GM06990 (cell line): ENCODE data around the gene DNAJB1.

Source experiments
- DNase-seq: peaks from one replicate; pipeline ENCODE4 v3.0.0-alpha.2; 2011; ENCODE audit not compliant: insufficient read length; ENCODE audit errors: extremely low read depth
- H3K27me3 ChIP-seq: replicated peaks from 2 replicates; pipeline ENCODE4 v1.6.0; 2011; ENCODE audit warnings: low read length; ENCODE audit not compliant: control insufficient read depth, insufficient read depth
- H3K36me3 ChIP-seq: 2 replicates; pipeline ENCODE4 v1.5.1; 2011; ENCODE audit warnings: low read length; ENCODE audit not compliant: control insufficient read depth, insufficient read depth
- H3K4me3 ChIP-seq: replicated peaks from 2 replicates; pipeline ENCODE4 v1.5.1; 2011; ENCODE audit warnings: low read depth, mild to moderate bottlenecking, control low read depth, low read length
- TF ChIP-seq, protein P1 (sequence below): IDR thresholded peaks from 2 replicates; pipeline ENCODE4 v1.5.1; 2011; ENCODE audit warnings: low read length, control low read depth, mild to moderate bottlenecking, inconsistent platforms; ENCODE audit not compliant: insufficient read depth, poor library complexity, severe bottlenecking

DNAJB1 gene

DNA sequence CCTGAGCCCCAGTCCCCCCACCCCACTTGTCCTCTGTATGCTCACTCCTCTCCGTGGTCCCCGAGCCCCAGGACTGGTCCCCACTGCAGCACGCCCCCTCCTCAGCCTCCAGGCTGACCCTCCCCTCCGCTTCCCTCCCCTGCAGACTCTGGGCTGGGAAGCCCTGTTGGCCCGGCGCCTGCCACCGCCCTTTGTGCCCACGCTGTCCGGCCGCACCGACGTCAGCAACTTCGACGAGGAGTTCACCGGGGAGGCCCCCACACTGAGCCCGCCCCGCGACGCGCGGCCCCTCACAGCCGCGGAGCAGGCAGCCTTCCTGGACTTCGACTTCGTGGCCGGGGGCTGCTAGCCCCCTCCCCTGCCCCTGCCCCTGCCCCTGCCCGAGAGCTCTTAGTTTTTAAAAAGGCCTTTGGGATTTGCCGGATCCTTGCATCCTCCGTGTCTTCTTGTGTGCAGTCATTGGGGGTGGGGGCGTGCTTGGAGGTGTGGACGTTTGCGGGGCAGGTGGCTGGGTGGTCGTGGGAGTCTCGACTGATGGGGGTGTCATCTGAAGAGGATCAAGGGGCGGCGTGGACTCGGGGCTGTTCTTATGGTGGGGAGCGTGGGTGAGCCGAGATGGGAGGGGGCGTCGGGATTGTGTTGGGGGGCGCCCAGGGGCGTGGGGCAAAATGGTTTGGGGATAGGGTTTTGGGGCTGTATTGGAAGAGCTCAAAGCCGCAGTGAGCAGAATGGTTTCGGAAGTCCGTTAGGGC, 46.6 kb downstream of the DNAJB1 start:
- no peak for DNase-seq
- peaks cover 18% of the 10 kb centered on the region for H3K36me3 ChIP-seq
- peaks cover 1% of the 10 kb centered on the region; the same call in 1 of the 2 replicates for H3K27me3 ChIP-seq
- H3K4me3 ChIP-seq: no peak overlapping the region
- TF ChIP-seq, protein P1, sequence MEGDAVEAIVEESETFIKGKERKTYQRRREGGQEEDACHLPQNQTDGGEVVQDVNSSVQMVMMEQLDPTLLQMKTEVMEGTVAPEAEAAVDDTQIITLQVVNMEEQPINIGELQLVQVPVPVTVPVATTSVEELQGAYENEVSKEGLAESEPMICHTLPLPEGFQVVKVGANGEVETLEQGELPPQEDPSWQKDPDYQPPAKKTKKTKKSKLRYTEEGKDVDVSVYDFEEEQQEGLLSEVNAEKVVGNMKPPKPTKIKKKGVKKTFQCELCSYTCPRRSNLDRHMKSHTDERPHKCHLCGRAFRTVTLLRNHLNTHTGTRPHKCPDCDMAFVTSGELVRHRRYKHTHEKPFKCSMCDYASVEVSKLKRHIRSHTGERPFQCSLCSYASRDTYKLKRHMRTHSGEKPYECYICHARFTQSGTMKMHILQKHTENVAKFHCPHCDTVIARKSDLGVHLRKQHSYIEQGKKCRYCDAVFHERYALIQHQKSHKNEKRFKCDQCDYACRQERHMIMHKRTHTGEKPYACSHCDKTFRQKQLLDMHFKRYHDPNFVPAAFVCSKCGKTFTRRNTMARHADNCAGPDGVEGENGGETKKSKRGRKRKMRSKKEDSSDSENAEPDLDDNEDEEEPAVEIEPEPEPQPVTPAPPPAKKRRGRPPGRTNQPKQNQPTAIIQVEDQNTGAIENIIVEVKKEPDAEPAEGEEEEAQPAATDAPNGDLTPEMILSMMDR: no peak

DNA sequence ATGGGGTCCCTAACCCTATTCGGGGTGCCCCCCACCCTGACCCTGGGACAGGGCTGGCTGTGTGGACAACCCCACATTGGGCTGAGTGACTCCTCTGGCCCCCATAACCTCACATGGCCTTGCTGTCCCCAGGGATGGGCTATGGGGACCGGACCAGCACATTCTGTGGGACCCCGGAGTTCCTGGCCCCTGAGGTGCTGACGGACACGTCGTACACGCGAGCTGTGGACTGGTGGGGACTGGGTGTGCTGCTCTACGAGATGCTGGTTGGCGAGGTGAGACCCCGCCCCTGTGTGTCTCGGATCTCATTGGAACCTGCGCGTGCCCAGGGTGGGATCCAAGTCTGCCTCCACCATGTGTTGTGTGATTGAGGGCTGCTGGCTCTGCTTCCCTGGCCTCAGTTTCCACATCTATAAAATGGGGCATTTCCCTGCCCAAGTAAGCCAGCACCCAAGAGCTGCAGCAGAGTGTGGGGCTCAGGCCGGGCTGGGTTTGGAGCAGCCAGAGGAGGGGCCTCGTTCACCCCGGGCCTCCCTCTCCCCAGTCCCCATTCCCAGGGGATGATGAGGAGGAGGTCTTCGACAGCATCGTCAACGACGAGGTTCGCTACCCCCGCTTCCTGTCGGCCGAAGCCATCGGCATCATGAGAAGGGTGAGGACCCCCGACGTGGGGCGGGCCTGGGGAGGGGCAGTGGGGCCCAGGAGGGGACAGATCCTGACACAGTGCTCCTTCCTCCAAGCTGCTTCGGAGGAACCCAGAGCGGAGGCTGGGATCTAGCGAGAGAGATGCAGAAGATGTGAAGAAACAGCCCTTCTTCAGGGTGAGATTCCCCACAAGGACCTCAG, 47.9 kb downstream of the DNAJB1 start:
- peaks cover 1% of the 10 kb centered on the region; the same call in 1 of the 2 replicates for H3K27me3 ChIP-seq
- H3K36me3 ChIP-seq: peaks cover 18% of the 10 kb centered on the region
- DNase-seq: no peak
- TF ChIP-seq, protein P1: no peak
- no peak overlapping the region for H3K4me3 ChIP-seq

DNA sequence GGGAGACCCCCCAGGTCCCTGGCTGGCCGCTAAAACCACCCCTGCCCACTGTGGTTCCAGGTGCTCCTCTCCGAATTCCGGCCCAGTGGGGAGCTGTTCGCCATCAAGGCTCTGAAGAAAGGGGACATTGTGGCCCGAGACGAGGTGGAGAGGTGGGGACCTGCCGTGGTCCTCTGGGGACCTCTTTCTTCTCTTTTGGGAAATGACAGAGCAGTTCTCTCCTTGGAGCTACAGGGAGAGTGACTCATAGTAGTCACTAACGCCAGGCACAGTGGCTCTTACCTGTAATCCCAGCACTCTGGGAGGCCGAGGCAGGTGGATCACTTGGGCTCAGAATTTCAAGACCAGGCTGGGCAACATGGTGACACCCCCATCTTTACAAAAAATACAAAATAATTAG, 50.4 kb downstream of the DNAJB1 start:
- no peak for DNase-seq
- H3K36me3 ChIP-seq: peaks cover 28% of the 10 kb centered on the region

DNA sequence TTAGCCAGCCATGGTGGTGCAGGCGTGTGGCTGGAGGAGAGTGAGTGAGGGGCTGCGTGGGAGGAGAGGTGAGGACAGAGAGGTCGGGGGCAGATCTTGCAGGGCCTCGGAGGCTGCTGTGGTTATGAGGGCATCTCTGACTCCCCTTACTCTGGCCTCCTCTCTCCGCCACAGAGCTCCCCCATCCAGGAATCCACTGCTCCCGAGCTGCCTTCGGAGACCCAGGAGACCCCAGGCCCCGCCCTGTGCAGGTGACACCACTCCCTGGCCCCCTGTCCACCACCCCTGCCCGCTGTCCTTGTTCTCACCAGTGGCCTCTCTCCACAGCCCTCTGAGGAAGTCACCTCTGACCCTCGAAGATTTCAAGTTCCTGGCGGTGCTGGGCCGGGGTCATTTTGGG, 50.8 kb downstream of the DNAJB1 start:
- no peak for DNase-seq
- peaks cover 28% of the 10 kb centered on the region for H3K36me3 ChIP-seq
- H3K27me3 ChIP-seq: no peaks in the 10 kb centered on the region; the same call in 1 of the 2 replicates
- no peak overlapping the region for H3K4me3 ChIP-seq
- TF ChIP-seq, protein P1: no peak

More for the DNA sequence above, 50.4 kb downstream of the DNAJB1 start:
- H3K27me3 ChIP-seq: no peaks in the 10 kb centered on the region; the same call in 1 of the 2 replicates
- TF ChIP-seq, protein P1: no peak
- H3K4me3 ChIP-seq: no peak overlapping the region
